WTC11 (cell line): ENCODE results near the gene GRAMD4. TPM values are rescaled to one million over a fixed set of nuclear protein-coding genes. Genes with fewer than 3 reads are reported as not detected.

Source experiments
- ATAC-seq: fragments of 200-7000 bp; cut with Tn5 transposase; 2 replicates; pipeline ENCODE4 v1.10.0; 2021; ENCODE audit warnings: mild to moderate bottlenecking, moderate library complexity
- CTCF ChIA-PET: fragments of 300-600 bp; sonication (Branson Sonifier 250); formaldehyde crosslinking; loops from one replicate; lab custom pipeline; 2021; ENCODE audit warnings: antibody characterized with exemption; lab: Charles Lee
- POLR2A ChIA-PET: fragments of 350-600 bp; sonication (Branson Sonifier 250); formaldehyde crosslinking; loops from one replicate; lab custom pipeline; 2021; ENCODE audit warnings: antibody characterized with exemption; lab: Charles Lee
- DNase-seq: peaks from one replicate; pipeline ENCODE4 v3.0.0; 2021; ENCODE audit warnings: low spot score
- H3K27ac Mint-ChIP-seq: 2 replicates; pipeline ENCODE4 v1.8.0; 2021; ENCODE audit warnings: mixed read lengths
- H3K27me3 Mint-ChIP-seq: 2 replicates; pipeline ENCODE4 v1.8.0; 2021; ENCODE audit warnings: low read depth, mild to moderate bottlenecking, moderate library complexity, mixed read lengths
- H3K36me3 Mint-ChIP-seq: 2 replicates; pipeline ENCODE4 v1.8.0; 2021; ENCODE audit warnings: mixed read lengths
- H3K4me1 Mint-ChIP-seq: 2 replicates; pipeline ENCODE4 v1.8.0; 2022; ENCODE audit warnings: mixed read lengths
- H3K4me3 Mint-ChIP-seq: 2 replicates; pipeline ENCODE4 v1.8.0; 2021; ENCODE audit warnings: mild to moderate bottlenecking, moderate library complexity, mixed read lengths
- H3K9me3 Mint-ChIP-seq: 2 replicates; pipeline ENCODE4 v1.8.0; 2021; ENCODE audit warnings: mixed read lengths
- AFF4 ChIP-seq: sonication (generic); formaldehyde crosslinking; IDR thresholded peaks from 2 replicates; pipeline ENCODE4 v1.8.1; 2023; ENCODE audit warnings: mild to moderate bottlenecking, missing genetic modification reagents, borderline replicate concordance
- AR ChIP-seq: fragments of 250-450 bp; sonication (Bioruptor Pico); IDR thresholded peaks from 2 replicates; pipeline ENCODE4 v1.9.0; 2021; ENCODE audit warnings: mild to moderate bottlenecking
- ARID4B ChIP-seq: sonication (generic); formaldehyde crosslinking; IDR thresholded peaks from 2 replicates; pipeline ENCODE4 v1.8.0; 2023; ENCODE audit warnings: missing genetic modification reagents, mild to moderate bottlenecking, borderline replicate concordance
- ATF3 ChIP-seq: sonication (generic); formaldehyde crosslinking; conservative IDR thresholded peaks from 2 replicates; pipeline ENCODE4 v1.8.1; 2022; ENCODE audit warnings: mild to moderate bottlenecking, missing genetic modification reagents
- ELF4 ChIP-seq: sonication (generic); formaldehyde crosslinking; IDR thresholded peaks from 2 replicates; pipeline ENCODE4 v1.8.1; 2022; ENCODE audit warnings: low read depth, mild to moderate bottlenecking, moderate library complexity, missing genetic modification reagents
- FOXK1 ChIP-seq: sonication (generic); formaldehyde crosslinking; IDR thresholded peaks from 2 replicates; pipeline ENCODE4 v1.8.0; 2022; ENCODE audit warnings: mild to moderate bottlenecking, moderate library complexity, missing genetic modification reagents
- IRF2 ChIP-seq: sonication (generic); formaldehyde crosslinking; IDR thresholded peaks from 2 replicates; pipeline ENCODE4 v1.8.0; 2022; ENCODE audit warnings: low read depth, missing genetic modification reagents, borderline replicate concordance
- NFYB ChIP-seq: sonication (generic); formaldehyde crosslinking; conservative IDR thresholded peaks from 2 replicates; pipeline ENCODE4 v1.8.0; 2022; ENCODE audit warnings: low read depth, missing genetic modification reagents
- NR1H2 ChIP-seq: sonication (generic); formaldehyde crosslinking; IDR thresholded peaks from 2 replicates; pipeline ENCODE4 v1.9.0; 2021; ENCODE audit warnings: mild to moderate bottlenecking, moderate library complexity, missing genetic modification reagents
- PRRX2 ChIP-seq: fragments of 250-450 bp; sonication (Bioruptor Pico); IDR thresholded peaks from 2 replicates; pipeline ENCODE4 v1.8.0; 2021; ENCODE audit warnings: mild to moderate bottlenecking
- STAT6 ChIP-seq: sonication (generic); formaldehyde crosslinking; conservative IDR thresholded peaks from 2 replicates; pipeline ENCODE4 v1.8.1; 2023; ENCODE audit warnings: mild to moderate bottlenecking, low read depth, missing genetic modification reagents, moderate library complexity
- ZBTB21 ChIP-seq: sonication (generic); formaldehyde crosslinking; IDR thresholded peaks from 2 replicates; pipeline ENCODE4 v1.8.1; 2023; ENCODE audit warnings: mild to moderate bottlenecking, missing genetic modification reagents, borderline replicate concordance
- ZNF396 ChIP-seq: fragments of 250-450 bp; sonication (Bioruptor Pico); IDR thresholded peaks from 2 replicates; pipeline ENCODE4 v1.8.0; 2021; ENCODE audit warnings: mild to moderate bottlenecking, moderate library complexity, borderline replicate concordance
- ZNF416 ChIP-seq: fragments of 250-450 bp; sonication (Bioruptor Pico); IDR thresholded peaks from 2 replicates; pipeline ENCODE4 v1.9.0; 2021; ENCODE audit warnings: mild to moderate bottlenecking, inconsistent platforms
- ZNF423 ChIP-seq: fragments of 250-450 bp; sonication (Bioruptor Pico); IDR thresholded peaks from 2 replicates; pipeline ENCODE4 v2.1.2; 2022; ENCODE audit warnings: mild to moderate bottlenecking, moderate library complexity
- total RNA-seq: library from RNA; stranded (reverse); gene quantifications from 3 replicates; pipeline ENCODE4 v1.2.3, GENCODE V29; 2021

The GRAMD4 gene
- total RNA-seq, 1 experiment from 2014 or later, result 41.0 TPM

GRCh38 chr22:46699091-46699490 is 78.9 kb downstream of the GRAMD4 start:
- CTCF ChIA-PET, result no interaction called here
- H3K27ac Mint-ChIP-seq, result no peak overlapping the region
- peaks cover 36% of the 10 kb centered on the region for H3K36me3 Mint-ChIP-seq

More at GRCh38 chr22:46699091-46699490, 78.9 kb downstream of the GRAMD4 start:
- POLR2A ChIA-PET, result no interaction called here
- Mint-ChIP-seq H3K4me1 (no peaks in the 10 kb centered on the region), H3K27me3 (no peaks in the 10 kb centered on the region), H3K9me3 (no peaks in the 10 kb centered on the region), H3K4me3 (no peak overlapping the region)
- no peak for DNase-seq
- no peak for TF ChIP-seq NFYB (CRISPR knock-in tag)
- TF ChIP-seq FOXK1 (CRISPR knock-in tag), result no peak
- TF ChIP-seq ATF3 (CRISPR knock-in tag), result no peak
- no peak for TF ChIP-seq ZBTB21 (CRISPR knock-in tag)
- TF ChIP-seq ARID4B, result no peak
- TF ChIP-seq AR, result no peak
- TF ChIP-seq ZNF423, result no peak
- TF ChIP-seq IRF2 (CRISPR knock-in tag), result no peak
- no peak for TF ChIP-seq ZNF396 (CRISPR knock-in tag)
- TF ChIP-seq STAT6 (CRISPR knock-in tag), result no peak
- TF ChIP-seq ELF4 (CRISPR knock-in tag), result no peak
- no peak for TF ChIP-seq ZNF416 (CRISPR knock-in tag)
- TF ChIP-seq AFF4 (CRISPR knock-in tag), result no peak
- no peak for TF ChIP-seq PRRX2 (CRISPR knock-in tag)
- TF ChIP-seq NR1H2 (CRISPR knock-in tag), result no peak
- ATAC-seq, result no peak
